CD4-positive, alpha-beta memory T cell (primary cell): ENCODE measurements around the gene HERPUD1. TPM values are rescaled to one million over a fixed set of nuclear protein-coding genes. Genes with fewer than 3 reads are reported as not detected.

ENCODE experiments used
- CTCF ChIA-PET: fragments of 350-600 bp; sonication (Branson Sonifier 250); formaldehyde crosslinking; loops from one replicate; lab custom pipeline; 2021; ENCODE audit warnings: inconsistent platforms; ENCODE audit not compliant: partially characterized antibody; lab: Charles Lee
- POLR2A ChIA-PET: fragments of 350-600 bp; sonication (Branson Sonifier 250); formaldehyde crosslinking; loops from one replicate; lab custom pipeline; 2021; ENCODE audit not compliant: partially characterized antibody; lab: Charles Lee
- DNase-seq, 5 donors: peaks; one replicate each; pipeline versions ENCODE4 v3.0.0 to v3.0.0-alpha.2; 2020 to 2022; ENCODE audit warnings: mixed read lengths in 1 of 5
- H3K27ac ChIP-seq: one replicate; pipeline ENCODE4 v1.7.0; 2013; ENCODE audit warnings: low read depth, low read length
- H3K27me3 ChIP-seq: 2 replicates; pipeline ENCODE4 v1.7.0; 2013; ENCODE audit warnings: mild to moderate bottlenecking, low read length, moderate library complexity; ENCODE audit not compliant: insufficient read depth
- H3K36me3 ChIP-seq: 2 replicates; pipeline ENCODE4 v1.7.0; 2013; ENCODE audit warnings: mild to moderate bottlenecking, low read length, moderate library complexity; ENCODE audit not compliant: insufficient read depth
- H3K4me1 ChIP-seq: 2 replicates; pipeline ENCODE4 v1.7.0; 2013; ENCODE audit warnings: mild to moderate bottlenecking, low read length, moderate library complexity; ENCODE audit not compliant: insufficient read depth
- H3K4me3 ChIP-seq, 2 donors: one replicate each; pipeline ENCODE4 v1.7.0; 2013; ENCODE audit warnings: low read length in 2 of 2, mild to moderate bottlenecking in 1 of 2
- H3K9me3 ChIP-seq, 2 donors: one replicate each; pipeline ENCODE4 v1.7.0; 2013; ENCODE audit warnings: low read length in 2 of 2, control low read depth in 1 of 2; ENCODE audit not compliant: control insufficient read depth in 1 of 2
- H3K27ac Mint-ChIP-seq, 7 donors: one replicate each; pipeline ENCODE4 v1.8.0; 2020 to 2021; ENCODE audit warnings: mixed read lengths in 7 of 7, mild to moderate bottlenecking in 6 of 7, inconsistent platforms in 3 of 7, moderate library complexity in 3 of 7
- H3K27me3 Mint-ChIP-seq, 2 donors: one replicate each; pipeline ENCODE4 v1.8.0; 2020 to 2021; ENCODE audit warnings: mixed read lengths in 2 of 2
- H3K36me3 Mint-ChIP-seq, 2 donors: one replicate each; pipeline ENCODE4 v1.8.0; 2020 to 2021; ENCODE audit warnings: mixed read lengths in 2 of 2, inconsistent platforms in 1 of 2, mild to moderate bottlenecking in 1 of 2
- H3K4me1 Mint-ChIP-seq, 4 donors: one replicate each; pipeline ENCODE4 v1.8.0; 2020 to 2021; ENCODE audit warnings: mixed read lengths in 4 of 4, mild to moderate bottlenecking in 1 of 4
- H3K4me3 Mint-ChIP-seq, 8 donors: one replicate each; pipeline ENCODE4 v1.8.0; 2020 to 2021; ENCODE audit warnings: mixed read lengths in 8 of 8, mild to moderate bottlenecking in 7 of 8, moderate library complexity in 6 of 8, inconsistent platforms in 3 of 8
- H3K9me3 Mint-ChIP-seq, 8 donors: one replicate each; pipeline ENCODE4 v1.8.0; 2020 to 2021; ENCODE audit warnings: mixed read lengths in 8 of 8, mild to moderate bottlenecking in 5 of 8, inconsistent platforms in 3 of 8, moderate library complexity in 1 of 8
- intact Hi-C: fragments of 100-400 bp; cut with micrococcal nuclease; formaldehyde crosslinking; loops from one replicate; pipeline ENCODE4 v1.15.1; 2023
- polyA plus RNA-seq, 2 donors: library from polyadenylated mRNA; unstranded; fragments of 300-500 nt; fragmentation: Illumina TruSeq; gene quantifications; one replicate each; pipeline ENCODE4 v1.2.3, GENCODE V29; 2021
- total RNA-seq, 2 experiments: library from RNA; stranded (reverse); gene quantifications; one replicate each; pipeline ENCODE4 v1.2.3, GENCODE V29; 2021

HERPUD1 gene
- total and polyA plus RNA-seq, 4 experiments from 2014 or later, result 110 to 201 (median 133) TPM

DNA sequence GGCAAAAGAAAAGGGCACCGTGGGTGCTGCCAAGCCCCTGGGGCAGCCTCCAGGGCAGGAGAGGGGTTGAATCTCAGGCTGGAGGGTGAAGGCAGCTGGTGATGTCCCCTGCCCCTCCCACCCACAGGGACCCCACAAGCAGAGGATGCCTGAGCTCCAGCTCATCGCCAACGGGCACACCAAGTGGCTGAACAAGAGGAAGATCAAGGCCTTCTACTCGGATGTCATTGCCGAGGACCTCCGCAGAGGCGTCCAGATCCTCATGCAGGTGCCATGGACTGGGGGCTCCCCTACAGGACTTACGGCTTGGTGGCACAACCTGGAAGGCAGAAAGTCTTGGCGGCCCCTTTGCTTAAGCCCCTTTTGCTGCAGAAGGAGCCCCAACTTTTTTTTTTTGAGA, 45.1 kb upstream of the HERPUD1 start:
- Histone ChIP-seq H3K27me3 (no peaks in the 10 kb centered on the region), H3K4me3 (no peak overlapping the region), H3K36me3 (no peaks in the 10 kb centered on the region), H3K9me3 (no peaks in the 10 kb centered on the region), H3K4me1 (no peaks in the 10 kb centered on the region), H3K27ac (no peak overlapping the region)
- intact Hi-C loops, result no loop called here
- ChIA-PET CTCF (interaction anchor here (1.0 kb wide), 1 partner anchor 43 kb away, joined by 3 read pairs; no protein-coding TSS in a partner anchor), POLR2A (no interaction called here)
- H3K9me3 Mint-ChIP-seq, result no peaks in the 10 kb centered on the region
- H3K36me3 Mint-ChIP-seq, result no peaks in the 10 kb centered on the region
- H3K4me3 Mint-ChIP-seq, result no peak overlapping the region
- H3K4me1 Mint-ChIP-seq, result no peaks in the 10 kb centered on the region
- H3K27me3 Mint-ChIP-seq, result no peaks in the 10 kb centered on the region
- no peak for DNase-seq
- no peak overlapping the region for H3K27ac Mint-ChIP-seq

DNA sequence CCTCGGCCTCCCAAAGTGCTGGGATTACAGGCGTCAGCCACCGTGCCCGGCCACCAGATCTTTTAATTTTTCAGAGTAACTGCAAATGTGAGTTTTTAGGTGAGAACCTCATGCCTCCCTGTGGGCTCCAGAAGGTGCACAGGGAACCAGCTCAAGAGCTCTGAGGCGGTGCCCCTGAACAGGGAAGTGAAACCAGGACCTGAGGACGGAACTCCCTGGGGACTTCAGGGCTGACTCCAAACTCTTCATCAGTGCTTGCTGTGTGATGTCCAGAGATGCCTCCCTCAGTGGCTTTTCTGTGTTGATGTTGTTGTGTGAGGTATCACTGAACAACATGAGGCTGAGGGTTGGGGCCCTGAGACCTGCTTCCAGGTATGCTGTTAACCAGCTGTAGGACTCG, 43.1 kb upstream of the HERPUD1 start:
- no peak for DNase-seq
- H3K27ac Mint-ChIP-seq, result no peak overlapping the region
- POLR2A ChIA-PET, result interaction anchor here (0.6 kb wide), 1 partner anchor 119 kb away, joined by 4 read pairs; no protein-coding TSS in a partner anchor
- no peaks in the 10 kb centered on the region for H3K4me1 Mint-ChIP-seq
- no peaks in the 10 kb centered on the region for H3K9me3 Mint-ChIP-seq
- H3K27me3 Mint-ChIP-seq, result no peaks in the 10 kb centered on the region
- Histone ChIP-seq H3K27ac (no peak overlapping the region), H3K9me3 (no peaks in the 10 kb centered on the region), H3K4me1 (no peaks in the 10 kb centered on the region), H3K36me3 (no peaks in the 10 kb centered on the region), H3K27me3 (no peaks in the 10 kb centered on the region), H3K4me3 (no peak overlapping the region)
- H3K4me3 Mint-ChIP-seq, result no peak overlapping the region
- intact Hi-C loops, result no loop called here
- no peaks in the 10 kb centered on the region for H3K36me3 Mint-ChIP-seq
- CTCF ChIA-PET, result no interaction called here

DNA sequence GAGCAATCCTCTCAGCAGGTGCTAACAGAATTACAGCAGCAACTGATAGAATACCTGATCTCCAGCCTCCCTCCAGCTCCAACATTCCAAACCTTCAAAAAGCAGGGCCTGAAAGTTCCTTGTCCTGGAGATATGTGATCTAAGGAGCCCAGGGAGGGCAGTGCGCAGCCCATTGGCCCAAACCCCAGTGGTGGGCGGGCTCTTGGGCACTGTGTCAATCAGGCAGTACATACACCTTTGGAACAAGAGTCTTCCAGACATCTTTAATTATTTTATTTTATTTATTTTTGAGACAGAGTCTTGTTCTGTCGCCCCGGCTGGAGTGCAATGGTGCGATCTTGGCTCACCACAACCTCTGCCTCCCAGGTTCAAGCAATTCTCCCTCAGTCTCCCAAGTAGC, 42.7 kb upstream of the HERPUD1 start:
- intact Hi-C loops, result no loop called here
- no peaks in the 10 kb centered on the region for H3K27me3 ChIP-seq
- Mint-ChIP-seq H3K27ac (no peak overlapping the region), H3K4me1 (no peaks in the 10 kb centered on the region), H3K36me3 (no peaks in the 10 kb centered on the region), H3K9me3 (no peaks in the 10 kb centered on the region), H3K27me3 (no peaks in the 10 kb centered on the region), H3K4me3 (no peak overlapping the region)
- no peaks in the 10 kb centered on the region for H3K4me1 ChIP-seq
- H3K27ac ChIP-seq, result no peak overlapping the region
- no peak overlapping the region for H3K4me3 ChIP-seq
- POLR2A ChIA-PET, result interaction anchor here (0.6 kb wide), 1 partner anchor 118 kb away, joined by 4 read pairs; no protein-coding TSS in a partner anchor
- no peaks in the 10 kb centered on the region for H3K36me3 ChIP-seq
- no peak for DNase-seq
- no peaks in the 10 kb centered on the region for H3K9me3 ChIP-seq
- CTCF ChIA-PET, result no interaction called here

DNA sequence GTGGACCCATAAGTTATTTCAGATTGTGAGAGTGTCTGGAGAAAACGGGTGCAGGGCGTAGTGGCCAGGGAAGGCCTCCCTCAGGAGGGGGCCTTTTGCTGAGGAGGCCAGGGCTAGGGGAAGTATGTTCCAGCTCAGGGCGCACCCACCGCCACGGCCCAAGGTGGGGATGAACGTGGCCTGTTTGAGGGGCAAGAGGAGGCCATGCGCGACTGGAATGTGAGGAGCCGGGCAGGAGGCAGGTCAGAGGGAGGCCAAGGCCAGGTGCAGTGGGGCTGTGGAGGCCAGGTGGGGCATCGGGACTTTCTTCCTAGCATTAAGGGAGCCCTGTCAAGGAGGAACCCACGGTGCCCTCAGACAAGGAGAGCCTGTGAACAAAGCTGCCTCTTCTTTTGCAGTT, 40.3 kb upstream of the HERPUD1 start:
- no peak for DNase-seq
- Histone ChIP-seq H3K27me3 (no peaks in the 10 kb centered on the region), H3K9me3 (no peaks in the 10 kb centered on the region), H3K27ac (no peak overlapping the region), H3K36me3 (no peaks in the 10 kb centered on the region), H3K4me3 (no peak overlapping the region), H3K4me1 (no peaks in the 10 kb centered on the region)
- intact Hi-C loops, result no loop called here
- CTCF ChIA-PET, result no interaction called here
- Mint-ChIP-seq H3K4me1 (no peaks in the 10 kb centered on the region), H3K4me3 (no peak overlapping the region), H3K27ac (no peak overlapping the region), H3K36me3 (no peaks in the 10 kb centered on the region), H3K9me3 (no peaks in the 10 kb centered on the region), H3K27me3 (no peaks in the 10 kb centered on the region)
- POLR2A ChIA-PET, result no interaction called here

DNA sequence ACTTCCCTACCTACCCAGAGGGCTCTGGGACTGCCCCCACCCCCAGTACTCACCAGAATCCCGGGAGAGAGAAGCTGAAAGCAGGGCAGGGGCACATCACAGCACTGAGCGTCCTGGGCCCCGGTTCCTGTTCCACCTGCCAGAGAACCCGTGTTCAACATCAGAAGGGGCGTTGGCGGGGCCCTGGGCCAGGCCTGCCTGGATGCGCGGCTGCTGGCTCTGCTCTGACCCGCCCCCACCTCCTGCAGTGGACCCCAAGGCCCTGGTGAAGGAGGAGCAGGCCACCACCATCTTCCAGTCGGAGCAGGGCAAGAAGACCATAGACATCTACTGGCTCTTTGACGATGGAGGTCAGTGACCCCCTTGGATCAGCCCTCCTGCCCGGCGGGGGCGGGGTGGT, 39.2 kb upstream of the HERPUD1 start:
- H3K9me3 ChIP-seq, result no peaks in the 10 kb centered on the region
- no peaks in the 10 kb centered on the region for H3K36me3 Mint-ChIP-seq
- H3K4me1 ChIP-seq, result no peaks in the 10 kb centered on the region
- CTCF ChIA-PET, result no interaction called here
- no peaks in the 10 kb centered on the region for H3K4me1 Mint-ChIP-seq
- no peaks in the 10 kb centered on the region for H3K9me3 Mint-ChIP-seq
- no peak overlapping the region for H3K27ac Mint-ChIP-seq
- H3K27me3 Mint-ChIP-seq, result no peaks in the 10 kb centered on the region
- intact Hi-C loops, result no loop called here
- DNase-seq, result no peak
- no peak overlapping the region for H3K4me3 Mint-ChIP-seq
- POLR2A ChIA-PET, result no interaction called here
- no peaks in the 10 kb centered on the region for H3K36me3 ChIP-seq
- no peak overlapping the region for H3K27ac ChIP-seq
- H3K27me3 ChIP-seq, result no peaks in the 10 kb centered on the region
- H3K4me3 ChIP-seq, result no peak overlapping the region

DNA sequence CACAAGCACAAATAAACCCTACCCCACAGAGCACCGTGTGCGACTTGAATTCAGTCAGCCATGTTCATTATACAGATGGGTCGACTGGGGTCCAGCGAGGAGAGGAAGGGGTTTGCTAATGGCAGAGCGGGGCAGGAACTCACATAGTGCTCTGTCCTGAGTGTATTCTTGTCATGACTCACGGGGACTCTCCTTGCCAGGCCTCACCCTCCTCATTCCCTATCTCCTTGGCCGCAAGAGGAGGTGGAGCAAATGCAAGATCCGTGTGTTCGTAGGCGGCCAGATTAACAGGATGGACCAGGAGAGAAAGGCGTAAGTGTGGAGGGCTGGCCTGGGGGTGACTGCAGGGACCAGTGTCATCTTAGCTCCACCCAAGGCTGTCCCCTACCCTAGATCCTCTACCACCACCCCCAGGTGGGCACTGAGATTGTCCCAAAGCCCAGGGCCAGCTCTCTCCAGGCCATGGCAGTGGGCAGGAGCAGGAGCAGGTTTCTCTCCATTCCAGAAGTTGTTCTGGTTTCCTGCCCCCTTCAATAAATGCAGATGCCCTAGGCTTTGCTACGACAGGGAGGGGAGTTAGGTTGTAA, 37.5 kb upstream of the HERPUD1 start:
- no peak for DNase-seq
- Mint-ChIP-seq H3K27ac (no peak overlapping the region), H3K27me3 (no peaks in the 10 kb centered on the region), H3K9me3 (no peaks in the 10 kb centered on the region), H3K4me3 (no peak overlapping the region), H3K36me3 (no peaks in the 10 kb centered on the region), H3K4me1 (peaks cover 7 to 11% (median 8%) of the 10 kb centered on the region in 4 donors)
- Histone ChIP-seq H3K4me1 (peaks cover 10% of the 10 kb centered on the region), H3K36me3 (no peaks in the 10 kb centered on the region), H3K27ac (no peak overlapping the region), H3K27me3 (no peaks in the 10 kb centered on the region), H3K4me3 (no peak overlapping the region), H3K9me3 (no peaks in the 10 kb centered on the region)
- intact Hi-C loops, result no loop called here
- POLR2A ChIA-PET, result no interaction called here
- CTCF ChIA-PET, result no interaction called here

DNA sequence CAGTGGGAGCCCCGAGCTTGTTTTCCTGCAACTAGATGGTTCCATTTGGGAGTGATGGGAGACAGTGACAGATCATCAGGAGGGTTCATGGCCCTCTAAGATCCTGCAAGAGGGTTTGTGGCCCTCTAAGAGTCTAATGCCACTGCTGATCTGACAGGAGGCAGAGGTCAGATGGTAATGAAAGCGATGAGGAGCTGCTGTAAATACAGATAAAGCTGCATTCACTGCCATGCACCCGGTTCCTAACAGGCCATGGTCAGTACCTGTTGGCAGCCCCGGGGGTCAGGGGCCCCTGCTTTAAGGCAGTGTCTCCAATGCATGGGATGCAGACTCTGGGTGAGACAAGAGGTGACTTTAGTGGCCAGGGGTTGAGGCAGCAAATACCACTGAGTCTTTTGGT, 36.1 kb upstream of the HERPUD1 start:
- no peaks in the 10 kb centered on the region for H3K9me3 ChIP-seq
- ChIA-PET CTCF (no interaction called here), POLR2A (no interaction called here)
- no peak for DNase-seq
- Mint-ChIP-seq H3K9me3 (no peaks in the 10 kb centered on the region), H3K27me3 (no peaks in the 10 kb centered on the region), H3K36me3 (no peaks in the 10 kb centered on the region), H3K27ac (no peak overlapping the region), H3K4me1 (peaks cover 8 to 19% (median 14%) of the 10 kb centered on the region in 4 donors), H3K4me3 (no peak overlapping the region)
- H3K27ac ChIP-seq, result no peak overlapping the region
- no peaks in the 10 kb centered on the region for H3K36me3 ChIP-seq
- H3K4me3 ChIP-seq, result no peak overlapping the region
- intact Hi-C loops, result no loop called here
- no peaks in the 10 kb centered on the region for H3K27me3 ChIP-seq
- H3K4me1 ChIP-seq, result peaks cover 13% of the 10 kb centered on the region
